Uterus (tissue), 2 donors: ENCODE data around the gene DNAH17.

ENCODE experiments used
- POLR2A ChIP-seq, 2 donors: fragments of 450-650 bp; IDR thresholded peaks; one replicate each; pipeline ENCODE4 v1.6.1; 2016; ENCODE audit warnings: antibody characterized with exemption in 2 of 2, mild to moderate bottlenecking in 1 of 2, moderate library complexity in 1 of 2
- TF ChIP-seq, protein P1 (sequence below), 4 experiments: fragments of 200-600 bp in 2 of 4; fragments of 450-650 bp in 2 of 4; sonication (generic) in 2 of 4; IDR thresholded peaks; one replicate each; pipeline ENCODE4 v1.5.1; 2016 to 2019; ENCODE audit warnings: antibody characterized with exemption in 4 of 4, mild to moderate bottlenecking in 2 of 4, moderate library complexity in 1 of 4

DNA sequence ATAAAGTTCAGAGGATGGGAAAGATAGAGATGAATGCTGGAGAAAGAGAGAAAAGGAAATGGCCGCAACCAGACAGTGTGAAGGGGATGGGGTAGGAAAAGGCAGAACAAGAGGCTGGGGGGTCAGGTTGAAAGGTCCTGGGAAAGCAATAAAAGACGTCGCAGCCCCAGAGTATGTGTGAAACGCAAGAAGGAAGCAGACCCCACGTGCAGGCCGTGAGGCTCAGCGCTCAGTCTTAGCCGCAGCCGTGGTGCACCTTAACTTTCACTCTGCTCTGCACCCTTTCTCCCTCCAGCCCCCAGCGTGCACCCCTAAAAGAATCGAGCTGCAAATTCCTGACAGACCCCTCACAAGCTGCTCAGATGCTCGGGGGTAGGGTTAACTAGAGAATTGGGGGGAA, 1.9 kb downstream of the DNAH17 start:
- TF ChIP-seq, protein P1, sequence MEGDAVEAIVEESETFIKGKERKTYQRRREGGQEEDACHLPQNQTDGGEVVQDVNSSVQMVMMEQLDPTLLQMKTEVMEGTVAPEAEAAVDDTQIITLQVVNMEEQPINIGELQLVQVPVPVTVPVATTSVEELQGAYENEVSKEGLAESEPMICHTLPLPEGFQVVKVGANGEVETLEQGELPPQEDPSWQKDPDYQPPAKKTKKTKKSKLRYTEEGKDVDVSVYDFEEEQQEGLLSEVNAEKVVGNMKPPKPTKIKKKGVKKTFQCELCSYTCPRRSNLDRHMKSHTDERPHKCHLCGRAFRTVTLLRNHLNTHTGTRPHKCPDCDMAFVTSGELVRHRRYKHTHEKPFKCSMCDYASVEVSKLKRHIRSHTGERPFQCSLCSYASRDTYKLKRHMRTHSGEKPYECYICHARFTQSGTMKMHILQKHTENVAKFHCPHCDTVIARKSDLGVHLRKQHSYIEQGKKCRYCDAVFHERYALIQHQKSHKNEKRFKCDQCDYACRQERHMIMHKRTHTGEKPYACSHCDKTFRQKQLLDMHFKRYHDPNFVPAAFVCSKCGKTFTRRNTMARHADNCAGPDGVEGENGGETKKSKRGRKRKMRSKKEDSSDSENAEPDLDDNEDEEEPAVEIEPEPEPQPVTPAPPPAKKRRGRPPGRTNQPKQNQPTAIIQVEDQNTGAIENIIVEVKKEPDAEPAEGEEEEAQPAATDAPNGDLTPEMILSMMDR (IDR thresholded peaks at IDR 0.05): no peak
- TF ChIP-seq POLR2A (IDR thresholded peaks at IDR 0.05): no peak
